Tibial nerve (tissue), 4 donors: ENCODE data around the gene ZBTB7C. TPM values are rescaled to one million over a fixed set of nuclear protein-coding genes. Genes with fewer than 3 reads are reported as not detected.

Experiments
- DNase-seq, 2 donors: peaks; one replicate each; pipeline ENCODE4 v3.0.0-alpha.2; 2019; ENCODE audit warnings: low spot score in 2 of 2
- H3K27ac ChIP-seq, 4 donors: fragments of 200-600 bp; sonication (generic) in 3 of 4; one replicate each; pipeline ENCODE4 v1.5.1; 2017 to 2019; ENCODE audit warnings: mild to moderate bottlenecking in 1 of 4
- H3K27me3 ChIP-seq, 2 donors: fragments of 200-600 bp; sonication (generic) in 1 of 2; one replicate each; pipeline versions ENCODE4 v1.5.1 to v1.6.0; 2017 to 2019
- H3K36me3 ChIP-seq, 3 donors: fragments of 200-600 bp; sonication (generic); one replicate each; pipeline ENCODE4 v1.5.1; 2018 to 2019
- H3K4me1 ChIP-seq, 4 donors: fragments of 200-600 bp; sonication (generic) in 3 of 4; one replicate each; pipeline ENCODE4 v1.5.1; 2017 to 2019
- H3K4me3 ChIP-seq, 4 donors: fragments of 200-600 bp; sonication (generic) in 3 of 4; one replicate each; pipeline ENCODE4 v1.5.1; 2017 to 2019; ENCODE audit warnings: mild to moderate bottlenecking in 1 of 4, moderate library complexity in 1 of 4
- H3K9me3 ChIP-seq, 4 donors: fragments of 200-600 bp; sonication (generic) in 3 of 4; one replicate each; pipeline ENCODE4 v1.5.1; 2017 to 2019
- EP300 ChIP-seq, 2 donors: sonication (generic); formaldehyde crosslinking; IDR thresholded peaks; one replicate each; pipeline ENCODE4 v1.6.1; 2017; ENCODE audit warnings: antibody characterized with exemption in 2 of 2, mild to moderate bottlenecking in 1 of 2
- POLR2A ChIP-seq, 2 donors: fragments of 450-650 bp; IDR thresholded peaks; one replicate each; pipeline ENCODE4 v1.6.1; 2017; ENCODE audit warnings: antibody characterized with exemption in 2 of 2, mild to moderate bottlenecking in 2 of 2, moderate library complexity in 2 of 2
- WGBS, 2 donors: methylation state at CpG; one replicate each; pipeline ENCODE4 v1.1.5; 2018; 5-methylcytosine and 5-hydroxymethylcytosine counted together
- total RNA-seq, 4 donors: library from RNA; depleted of rRNA; stranded (reverse); fragments of >200 nt; gene quantifications; one replicate each; pipeline ENCODE4 v1.1.0, GENCODE V29; 2016
- TF ChIP-seq, protein P1 (sequence below), 5 experiments: fragments of 200-600 bp in 3 of 5; fragments of 450-650 bp in 2 of 5; sonication (generic) in 3 of 5; IDR thresholded peaks; one replicate each; pipeline ENCODE4 v1.5.1; 2016 to 2019; ENCODE audit warnings: antibody characterized with exemption in 5 of 5, mild to moderate bottlenecking in 3 of 5, moderate library complexity in 2 of 5

ZBTB7C gene
- total RNA-seq, 4 donors from 2014 or later = 24.6 to 95.0 (median 75.3) TPM

DNA sequence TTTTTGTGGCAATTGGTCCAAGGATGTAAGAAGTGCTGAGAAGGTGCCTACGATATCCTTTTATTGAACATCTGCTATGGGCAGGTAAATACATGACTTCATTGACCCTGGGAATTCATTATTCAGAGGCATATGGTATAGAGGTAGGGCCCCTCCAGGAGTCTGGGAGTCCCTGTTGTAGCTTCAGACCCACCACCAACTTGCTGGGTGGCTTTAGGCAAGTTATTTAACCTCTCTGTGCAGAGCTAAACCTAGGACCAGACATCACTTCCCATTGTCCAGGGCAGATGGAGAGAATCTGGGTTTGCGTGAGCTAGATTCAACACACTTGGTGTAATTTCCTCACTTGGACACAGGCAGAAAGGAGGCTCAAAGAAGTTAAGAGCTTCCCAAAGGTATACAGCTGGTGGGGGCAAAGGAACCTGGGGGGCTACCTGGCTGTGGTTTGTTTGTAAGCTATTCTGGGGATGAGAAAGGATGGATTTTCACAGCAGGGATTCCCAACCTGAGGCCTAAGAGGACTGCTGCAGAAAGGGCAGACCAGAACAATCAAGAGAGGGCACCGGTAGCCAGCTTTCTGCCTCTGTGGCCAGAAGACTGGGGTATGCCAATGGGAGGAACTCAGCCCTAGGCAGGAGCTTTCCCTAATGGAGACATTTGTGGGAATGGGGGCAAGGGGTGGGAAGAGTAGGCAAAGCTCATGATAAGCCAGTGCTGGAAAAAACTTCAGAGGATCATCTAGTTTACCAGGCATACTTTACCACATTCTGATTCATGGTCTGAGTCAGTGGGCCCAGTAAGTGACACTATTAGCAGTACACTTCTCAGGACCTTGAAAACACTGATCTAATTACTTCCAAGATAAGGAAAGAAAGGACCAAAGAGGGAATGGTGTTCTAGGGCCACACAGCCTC, 376.1 kb downstream of the ZBTB7C start:
- no peak for DNase-seq
- H3K4me3 ChIP-seq = no peak overlapping the region
- no peaks in the 10 kb centered on the region for H3K27me3 ChIP-seq
- H3K27ac ChIP-seq = no peak overlapping the region
- peaks cover 0 to 35% (median 2%) of the 10 kb centered on the region in 4 donors for H3K4me1 ChIP-seq
- no peak for TF ChIP-seq EP300 (IDR thresholded peaks at IDR 0.05)
- TF ChIP-seq POLR2A (IDR thresholded peaks at IDR 0.05) = no peak
- TF ChIP-seq, protein P1, sequence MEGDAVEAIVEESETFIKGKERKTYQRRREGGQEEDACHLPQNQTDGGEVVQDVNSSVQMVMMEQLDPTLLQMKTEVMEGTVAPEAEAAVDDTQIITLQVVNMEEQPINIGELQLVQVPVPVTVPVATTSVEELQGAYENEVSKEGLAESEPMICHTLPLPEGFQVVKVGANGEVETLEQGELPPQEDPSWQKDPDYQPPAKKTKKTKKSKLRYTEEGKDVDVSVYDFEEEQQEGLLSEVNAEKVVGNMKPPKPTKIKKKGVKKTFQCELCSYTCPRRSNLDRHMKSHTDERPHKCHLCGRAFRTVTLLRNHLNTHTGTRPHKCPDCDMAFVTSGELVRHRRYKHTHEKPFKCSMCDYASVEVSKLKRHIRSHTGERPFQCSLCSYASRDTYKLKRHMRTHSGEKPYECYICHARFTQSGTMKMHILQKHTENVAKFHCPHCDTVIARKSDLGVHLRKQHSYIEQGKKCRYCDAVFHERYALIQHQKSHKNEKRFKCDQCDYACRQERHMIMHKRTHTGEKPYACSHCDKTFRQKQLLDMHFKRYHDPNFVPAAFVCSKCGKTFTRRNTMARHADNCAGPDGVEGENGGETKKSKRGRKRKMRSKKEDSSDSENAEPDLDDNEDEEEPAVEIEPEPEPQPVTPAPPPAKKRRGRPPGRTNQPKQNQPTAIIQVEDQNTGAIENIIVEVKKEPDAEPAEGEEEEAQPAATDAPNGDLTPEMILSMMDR (IDR thresholded peaks at IDR 0.05) = no peak
- 93 to 98% methylated on average over 3 of the region's 3 CpGs for whole genome bisulfite sequencing, 2 donors
- H3K36me3 ChIP-seq = peaks cover 0 to 8% (median 0%) of the 10 kb centered on the region in 3 donors
- H3K9me3 ChIP-seq = no peaks in the 10 kb centered on the region

DNA sequence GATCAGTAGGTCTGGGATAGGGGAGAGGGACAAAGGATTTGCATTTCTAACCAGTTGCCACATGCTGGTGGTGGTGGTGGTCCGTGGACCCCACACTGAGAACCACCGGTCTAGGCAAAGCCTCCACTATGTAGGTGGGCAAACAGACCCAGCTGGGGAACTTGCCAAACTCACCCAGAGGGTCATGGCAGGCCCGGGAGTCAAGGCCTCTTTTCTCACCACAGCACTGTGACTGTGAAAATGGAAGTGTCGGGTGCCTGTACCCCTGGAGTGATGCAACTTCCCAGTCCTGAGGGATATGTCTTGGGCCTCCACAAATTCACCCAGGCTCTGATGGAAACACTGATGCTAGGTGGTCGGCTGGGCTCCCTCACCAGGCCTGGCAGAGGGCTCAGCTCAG, 377.5 kb downstream of the ZBTB7C start:
- no peaks in the 10 kb centered on the region for H3K27me3 ChIP-seq
- whole genome bisulfite sequencing, 2 donors = 63 to 71% methylated on average over 4 of the region's 5 CpGs
- peaks cover 0 to 8% (median 0%) of the 10 kb centered on the region in 3 donors for H3K36me3 ChIP-seq
- TF ChIP-seq POLR2A (IDR thresholded peaks at IDR 0.05) (no peak), EP300 (IDR thresholded peaks at IDR 0.05) (no peak)
- TF ChIP-seq, protein P1 (IDR thresholded peaks at IDR 0.05) = no peak
- DNase-seq = no peak
- H3K4me1 ChIP-seq = peaks cover 0 to 38% (median 2%) of the 10 kb centered on the region in 4 donors
- no peaks in the 10 kb centered on the region for H3K9me3 ChIP-seq
- no peak overlapping the region for H3K27ac ChIP-seq
- H3K4me3 ChIP-seq = no peak overlapping the region

DNA sequence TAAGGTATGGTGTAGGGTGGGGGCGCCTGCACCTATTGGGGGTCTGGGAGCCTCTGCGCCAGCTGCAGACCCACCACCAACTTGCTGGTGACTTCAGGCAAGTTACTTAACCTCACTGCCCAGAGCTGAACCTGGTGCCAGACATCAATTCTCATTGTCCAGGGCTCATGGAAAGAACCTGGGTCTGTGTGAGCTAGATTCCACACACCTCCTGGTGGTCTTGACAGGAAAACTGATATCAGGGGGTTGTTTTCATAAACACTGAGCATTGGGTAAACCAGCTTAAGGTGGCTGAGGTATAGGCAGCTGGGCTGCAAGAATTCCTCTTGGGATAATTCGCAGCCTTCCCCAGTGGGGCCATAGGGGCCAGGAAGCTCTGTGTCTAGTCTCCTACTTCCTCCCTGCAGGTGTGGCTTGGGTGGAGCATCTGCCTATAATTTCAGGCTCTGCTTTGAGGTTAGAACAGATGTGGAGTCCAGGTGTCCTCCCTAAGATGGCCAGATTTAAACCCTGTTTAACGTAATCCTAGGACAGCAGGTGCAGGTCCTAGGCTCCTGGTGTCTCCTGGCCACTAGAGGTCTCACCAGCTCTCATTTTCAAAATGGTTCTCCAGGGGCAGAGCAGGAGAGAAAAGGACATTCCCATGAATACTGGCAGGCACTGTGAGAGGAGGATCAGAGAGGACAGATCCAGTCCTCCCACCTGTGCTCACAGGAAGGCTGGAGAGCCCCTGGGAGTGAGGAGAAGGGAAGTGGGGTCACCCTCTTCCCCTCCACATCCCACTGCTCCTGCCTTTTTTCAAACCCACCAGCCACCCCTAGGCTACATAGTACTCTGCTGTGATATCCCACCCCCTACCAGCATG, 378.3 kb downstream of the ZBTB7C start:
- WGBS, 2 donors = 75 to 76% methylated on average over 4 of the region's 4 CpGs
- Histone ChIP-seq H3K27ac (no peak overlapping the region), H3K27me3 (no peaks in the 10 kb centered on the region), H3K9me3 (no peaks in the 10 kb centered on the region), H3K36me3 (peaks cover 0 to 8% (median 0%) of the 10 kb centered on the region in 3 donors), H3K4me1 (peaks cover 0 to 32% (median 0%) of the 10 kb centered on the region in 4 donors), H3K4me3 (no peak overlapping the region)
- peak in 1 of 2 donors; percentile 61 for DNase-seq
- TF ChIP-seq, protein P1 (IDR thresholded peaks at IDR 0.05) = peak; percentile 40 to 67 (median 51)
- TF ChIP-seq EP300 (IDR thresholded peaks at IDR 0.05) = no peak

DNA sequence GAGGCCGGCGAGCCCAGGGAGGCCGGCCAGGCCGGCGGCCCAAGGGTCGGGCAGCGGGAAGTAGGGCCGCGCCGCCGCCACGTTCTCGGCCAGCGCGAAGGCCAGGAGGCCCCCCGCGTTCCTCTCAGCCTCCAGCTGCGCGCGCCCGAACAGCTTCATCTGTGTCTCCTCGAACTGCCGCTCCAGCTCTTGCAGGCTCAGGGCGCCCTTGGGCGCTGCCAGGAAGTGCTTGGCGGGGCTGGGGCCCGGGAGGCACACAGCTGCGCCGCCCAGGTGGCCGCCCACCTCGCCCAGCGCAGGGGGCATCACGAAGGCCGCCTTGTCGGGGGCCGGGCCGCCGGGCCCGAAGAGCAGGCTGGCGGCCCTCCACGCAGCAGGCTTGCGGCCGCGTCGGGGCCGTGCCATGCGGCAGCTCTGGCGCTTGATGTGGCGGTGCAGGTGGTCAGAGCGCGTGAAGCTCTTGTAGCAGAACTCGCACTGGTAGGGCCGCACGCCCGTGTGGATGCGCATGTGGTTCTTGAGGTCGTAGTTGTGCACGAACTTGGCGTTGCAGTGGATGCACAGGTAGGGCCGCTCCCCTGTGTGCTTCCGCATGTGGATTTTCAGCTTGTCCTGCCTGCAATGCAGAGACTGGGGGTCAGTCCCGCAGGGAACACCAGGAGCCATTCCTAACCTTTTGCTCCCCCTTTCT, 379.7 kb downstream of the ZBTB7C start:
- no peak overlapping the region for H3K27ac ChIP-seq

More for the DNA sequence above, 379.7 kb downstream of the ZBTB7C start:
- Histone ChIP-seq H3K27me3 (no peaks in the 10 kb centered on the region), H3K9me3 (no peaks in the 10 kb centered on the region), H3K36me3 (peaks cover 0 to 8% (median 0%) of the 10 kb centered on the region in 3 donors), H3K4me3 (no peak overlapping the region), H3K4me1 (peaks cover 0 to 34% (median 0%) of the 10 kb centered on the region in 4 donors)
- TF ChIP-seq EP300 (IDR thresholded peaks at IDR 0.05) (no peak), POLR2A (IDR thresholded peaks at IDR 0.05) (no peak)
- TF ChIP-seq, protein P1 (IDR thresholded peaks at IDR 0.05) = no peak
- 96% methylated on average over 55 to 59 of the region's 62 CpGs for WGBS, 2 donors
- no peak for DNase-seq
